Medulla oblongata (tissue), 1 donor: ENCODE data around the gene PPARD.
A peak's percentile ranks its signal among the peaks of the same experiment; 100 is the strongest.
"Not testable (repeated sequence)": the region's sequence is repeated elsewhere in the genome, so short reads cannot be mapped to it uniquely, and the experiment has no call there.

Source experiments
- DNase-seq: peaks from one replicate; pipeline ENCODE4 v3.0.0-alpha.2; 2015; ENCODE audit errors: extremely low spot score

The PPARD gene

GRCh38 chr6:35312076-35312800, 30.1 kb upstream of the PPARD start:
- no peak for DNase-seq

GRCh38 chr6:35312807-35313206, 29.6 kb upstream of the PPARD start:
- DNase-seq = no peak

GRCh38 chr6:35317483-35318195, 24.7 kb upstream of the PPARD start:
- no peak for DNase-seq

GRCh38 chr6:35318196-35319171, 23.9 kb upstream of the PPARD start:
- peak; percentile 74 for DNase-seq

- no peak for DNase-seq
Observed at GRCh38 chr6:35319346-35320030, 22.9 kb upstream of the PPARD start.

GRCh38 chr6:35320031-35320410, 22.3 kb upstream of the PPARD start:
- DNase-seq = no peak

- no peak for DNase-seq
Observed at GRCh38 chr6:35321091-35321490, 21.3 kb upstream of the PPARD start.

- DNase-seq = peak; percentile 56
Observed at GRCh38 chr6:35327349-35328027, 14.9 kb upstream of the PPARD start.

GRCh38 chr6:35328108-35328723, 14.1 kb upstream of the PPARD start:
- no peak for DNase-seq

- not testable (repeated sequence) for DNase-seq
Observed at GRCh38 chr6:35328965-35329364, 13.4 kb upstream of the PPARD start.

GRCh38 chr6:35330541-35331119, 11.7 kb upstream of the PPARD start:
- no peak for DNase-seq

GRCh38 chr6:35332074-35332887, 10.1 kb upstream of the PPARD start:
- not testable (repeated sequence) for DNase-seq

GRCh38 chr6:35341557-35341956, 801 bp upstream of the PPARD start:
- DNase-seq = no peak

GRCh38 chr6:35343092-35343834, 905 bp downstream of the PPARD start:
- peak; percentile 60 for DNase-seq

GRCh38 chr6:35343835-35344550, 1.6 kb downstream of the PPARD start:
- DNase-seq = no peak

- DNase-seq = no peak
Observed at GRCh38 chr6:35351422-35351821, 9.1 kb downstream of the PPARD start.

- DNase-seq = no peak
Observed at GRCh38 chr6:35352735-35353134, 10.4 kb downstream of the PPARD start.
